GM21717 (cell line): ENCODE measurements around the gene PDRG1.

Source experiments
- ATAC-seq: cut with Tn5 transposase; IDR thresholded peaks from one replicate; pipeline ENCODE4 v1.9.1; 2021; ENCODE audit warnings: mild to moderate bottlenecking, moderate library complexity; ENCODE audit not compliant: unreplicated experiment

PDRG1 gene

GRCh38 chr20:31967830-31968249 lies 16.0 kb upstream of the PDRG1 start, which contains the start of gene XKR7:
XKR7 (plus strand) TSS chr20:31968151; CDS start chr20:31968176, 25 bp downstream.
- ATAC-seq = no peak

GRCh38 chr20:31966991-31967655 lies 15.3 kb upstream of the PDRG1 start:
- no peak for ATAC-seq

- no peak for ATAC-seq
Observed at GRCh38 chr20:31963889-31964288, 12.0 kb upstream of the PDRG1 start.

- ATAC-seq = no peak
Observed at GRCh38 chr20:31962761-31963160, 10.9 kb upstream of the PDRG1 start.

GRCh38 chr20:31956556-31957526 lies 5.0 kb upstream of the PDRG1 start:
- no peak for ATAC-seq

GRCh38 chr20:31954500-31954899 lies 2.7 kb upstream of the PDRG1 start:
- no peak for ATAC-seq

GRCh38 chr20:31953556-31954148 lies 1.8 kb upstream of the PDRG1 start:
- no peak for ATAC-seq

- ATAC-seq = no peak
Observed at GRCh38 chr20:31951203-31951529, 680 bp downstream of the PDRG1 start.

GRCh38 chr20:31949877-31950646 lies 1.8 kb downstream of the PDRG1 start:
- ATAC-seq = no peak

- ATAC-seq = no peak
Observed at GRCh38 chr20:31948008-31948407, 3.8 kb downstream of the PDRG1 start.

GRCh38 chr20:31945785-31946184 lies 6.1 kb downstream of the PDRG1 start:
- no peak for ATAC-seq

- ATAC-seq = no peak
Observed at GRCh38 chr20:31945319-31945718, 6.5 kb downstream of the PDRG1 start.

GRCh38 chr20:31943052-31943471 lies 8.8 kb downstream of the PDRG1 start:
- ATAC-seq = no peak

- no peak for ATAC-seq
Observed at GRCh38 chr20:31939661-31940060, 12.2 kb downstream of the PDRG1 start.

GRCh38 chr20:31937820-31938219 lies 14.0 kb downstream of the PDRG1 start:
- ATAC-seq = no peak

- ATAC-seq = no peak
Observed at GRCh38 chr20:31936420-31936819, 15.4 kb downstream of the PDRG1 start.

GRCh38 chr20:31934968-31935764 lies 16.7 kb downstream of the PDRG1 start:
- no peak for ATAC-seq

GRCh38 chr20:31934491-31934890 lies 17.4 kb downstream of the PDRG1 start:
- ATAC-seq = no peak

- ATAC-seq = no peak
Observed at GRCh38 chr20:31933698-31934097, 18.1 kb downstream of the PDRG1 start.

- ATAC-seq = no peak
Observed at GRCh38 chr20:31930779-31931178, 21.1 kb downstream of the PDRG1 start.
